Smooth muscle cell (in vitro differentiated cells): ENCODE measurements around the gene STX2. TPM values are rescaled to one million over a fixed set of nuclear protein-coding genes. Genes with fewer than 3 reads are reported as not detected.

Experiments
- DNase-seq: peaks from one replicate; lab custom pipeline; 2025; ENCODE audit not compliant: unreplicated experiment; lab: John Stamatoyannopoulos, UW
- H2AFZ ChIP-seq: fragments of 200-600 bp; sonication (generic); 2 replicates; pipeline ENCODE4 v1.6.0; 2016; ENCODE audit warnings: antibody characterized with exemption, low read depth, mild to moderate bottlenecking
- H3F3A ChIP-seq: fragments of 200-600 bp; sonication (generic); 2 replicates; pipeline ENCODE4 v1.6.0; 2017; ENCODE audit warnings: antibody characterized with exemption, low read depth
- H3K27ac ChIP-seq: fragments of 200-600 bp; sonication (generic); 2 replicates; pipeline ENCODE4 v1.5.1; 2016; ENCODE audit warnings: low read depth, mild to moderate bottlenecking
- H3K27me3 ChIP-seq: fragments of 200-600 bp; sonication (generic); 2 replicates; pipeline ENCODE4 v1.6.1; 2016; ENCODE audit warnings: low read depth, mild to moderate bottlenecking
- H3K36me3 ChIP-seq: fragments of 200-600 bp; sonication (generic); 2 replicates; pipeline ENCODE4 v1.5.1; 2016; ENCODE audit warnings: low read depth
- H3K4me1 ChIP-seq: fragments of 200-600 bp; sonication (generic); 2 replicates; pipeline ENCODE4 v1.5.1; 2016; ENCODE audit warnings: low read depth
- H3K4me2 ChIP-seq: fragments of 200-600 bp; sonication (generic); 2 replicates; pipeline ENCODE4 v1.6.0; 2016; ENCODE audit warnings: mild to moderate bottlenecking
- H3K4me3 ChIP-seq: fragments of 200-600 bp; sonication (generic); 2 replicates; pipeline ENCODE4 v1.5.1; 2016; ENCODE audit warnings: mild to moderate bottlenecking
- H3K79me2 ChIP-seq: fragments of 200-600 bp; sonication (generic); 2 replicates; pipeline ENCODE4 v1.6.0; 2016; ENCODE audit warnings: low read depth, mild to moderate bottlenecking
- H3K9ac ChIP-seq: fragments of 200-600 bp; sonication (generic); 2 replicates; pipeline ENCODE4 v1.6.0; 2016; ENCODE audit warnings: low read depth
- H3K9me3 ChIP-seq: fragments of 200-600 bp; sonication (generic); replicated peaks from 2 replicates; pipeline ENCODE4 v1.5.1; 2016; ENCODE audit warnings: low read depth
- H4K20me1 ChIP-seq: fragments of 200-600 bp; sonication (generic); 2 replicates; pipeline ENCODE4 v1.6.0; 2016; ENCODE audit warnings: low read depth
- WGBS: methylation state at CpG from one replicate; pipeline ENCODE4 v1.1.7; 2016; ENCODE audit warnings: low lambda C conversion rate; 5-methylcytosine and 5-hydroxymethylcytosine counted together
- polyA plus RNA-seq: library from polyadenylated mRNA; unstranded; fragments of >200 nt; fragmentation: Nextera tagmentation; extraction: Ambion mirVana; gene quantifications from 2 replicates; pipeline ENCODE4 v1.2.1, GENCODE V29; 2016
- total RNA-seq: library from RNA; depleted of rRNA; stranded (reverse); fragments of >200 nt; gene quantifications from 2 replicates; pipeline ENCODE4 v1.2.3, GENCODE V29; 2014
- TF ChIP-seq, protein P1 (sequence below): fragments of 200-600 bp; sonication (generic); IDR thresholded peaks from 2 replicates; pipeline ENCODE4 v1.5.1; 2017; ENCODE audit warnings: borderline replicate concordance, mild to moderate bottlenecking, antibody characterized with exemption; ENCODE audit not compliant: insufficient read depth, poor library complexity, severe bottlenecking

The STX2 gene
- total and polyA plus RNA-seq, 2 experiments from 2014 or later = 25.3 to 32.8 TPM

DNA sequence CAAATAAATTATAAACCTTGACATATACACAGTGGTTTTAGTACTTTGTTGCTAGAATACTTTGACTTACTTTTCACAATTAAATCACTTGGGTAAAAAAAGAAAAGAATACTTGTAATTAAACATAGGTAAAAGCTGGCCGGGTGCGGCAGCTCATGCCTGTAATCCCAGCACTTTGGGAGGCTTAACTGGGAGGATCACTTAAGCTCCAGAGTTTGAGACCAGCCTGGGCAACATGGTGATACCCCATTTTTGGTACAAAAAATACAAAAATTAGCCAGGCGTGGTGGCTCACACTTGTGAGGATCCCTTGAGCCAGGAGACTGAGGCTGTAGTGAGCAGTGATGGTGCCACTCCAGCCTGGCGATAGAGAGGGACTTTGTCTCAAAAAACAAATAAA is 7.8 kb downstream of the STX2 start:
- H3K36me3 ChIP-seq = no peaks in the 10 kb centered on the region
- peaks cover 57% of the 10 kb centered on the region for H3K79me2 ChIP-seq
- H4K20me1 ChIP-seq = peaks cover 97% of the 10 kb centered on the region
- no peak overlapping the region for H3K27ac ChIP-seq
- no peak overlapping the region for H3K9ac ChIP-seq
- TF ChIP-seq, protein P1, sequence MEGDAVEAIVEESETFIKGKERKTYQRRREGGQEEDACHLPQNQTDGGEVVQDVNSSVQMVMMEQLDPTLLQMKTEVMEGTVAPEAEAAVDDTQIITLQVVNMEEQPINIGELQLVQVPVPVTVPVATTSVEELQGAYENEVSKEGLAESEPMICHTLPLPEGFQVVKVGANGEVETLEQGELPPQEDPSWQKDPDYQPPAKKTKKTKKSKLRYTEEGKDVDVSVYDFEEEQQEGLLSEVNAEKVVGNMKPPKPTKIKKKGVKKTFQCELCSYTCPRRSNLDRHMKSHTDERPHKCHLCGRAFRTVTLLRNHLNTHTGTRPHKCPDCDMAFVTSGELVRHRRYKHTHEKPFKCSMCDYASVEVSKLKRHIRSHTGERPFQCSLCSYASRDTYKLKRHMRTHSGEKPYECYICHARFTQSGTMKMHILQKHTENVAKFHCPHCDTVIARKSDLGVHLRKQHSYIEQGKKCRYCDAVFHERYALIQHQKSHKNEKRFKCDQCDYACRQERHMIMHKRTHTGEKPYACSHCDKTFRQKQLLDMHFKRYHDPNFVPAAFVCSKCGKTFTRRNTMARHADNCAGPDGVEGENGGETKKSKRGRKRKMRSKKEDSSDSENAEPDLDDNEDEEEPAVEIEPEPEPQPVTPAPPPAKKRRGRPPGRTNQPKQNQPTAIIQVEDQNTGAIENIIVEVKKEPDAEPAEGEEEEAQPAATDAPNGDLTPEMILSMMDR = no peak
- H3K27me3 ChIP-seq = no peaks in the 10 kb centered on the region
- H3K4me1 ChIP-seq = peaks cover 4% of the 10 kb centered on the region
- no peak overlapping the region for H2AFZ ChIP-seq
- 91% methylated on average over 4 of the region's 4 CpGs for WGBS
- DNase-seq = no peak
- no peak overlapping the region for H3K4me3 ChIP-seq
- no peak overlapping the region for H3K4me2 ChIP-seq
- no peaks in the 10 kb centered on the region for H3K9me3 ChIP-seq
- H3F3A ChIP-seq = no peaks in the 10 kb centered on the region

- whole genome bisulfite sequencing = 86% methylated on average over 14 of the region's 14 CpGs
- DNase-seq = no peak
- Histone ChIP-seq H3K4me1 (peaks cover 4% of the 10 kb centered on the region), H3K4me2 (no peak overlapping the region), H2AFZ (no peak overlapping the region), H3K27me3 (no peaks in the 10 kb centered on the region), H3K9ac (no peak overlapping the region), H3K27ac (no peak overlapping the region), H4K20me1 (peaks cover 96% of the 10 kb centered on the region), H3K36me3 (no peaks in the 10 kb centered on the region), H3K79me2 (peaks cover 52% of the 10 kb centered on the region), H3K9me3 (no peaks in the 10 kb centered on the region), H3F3A (no peaks in the 10 kb centered on the region), H3K4me3 (no peak overlapping the region)
- TF ChIP-seq, protein P1 = no peak
Observed at GRCh38 chr12:130830246-130830551, 8.9 kb downstream of the STX2 start.

GRCh38 chr12:130829391-130830245 is 9.4 kb downstream of the STX2 start:
- Histone ChIP-seq H3K4me3 (no peak overlapping the region), H3K9ac (no peak overlapping the region), H3K4me1 (peaks cover 4% of the 10 kb centered on the region), H3K36me3 (no peaks in the 10 kb centered on the region), H3K27ac (no peak overlapping the region), H3K27me3 (no peaks in the 10 kb centered on the region), H4K20me1 (peaks cover 96% of the 10 kb centered on the region), H3K9me3 (no peaks in the 10 kb centered on the region), H3F3A (no peaks in the 10 kb centered on the region), H3K4me2 (no peak overlapping the region), H2AFZ (no peak overlapping the region), H3K79me2 (peaks cover 48% of the 10 kb centered on the region)
- TF ChIP-seq, protein P1 = no peak
- no peak for DNase-seq
- 88% methylated on average over 17 of the region's 17 CpGs for WGBS

- 90% methylated on average over 8 of the region's 8 CpGs for WGBS
- Histone ChIP-seq H4K20me1 (peaks cover 97% of the 10 kb centered on the region), H3K4me3 (no peak overlapping the region), H3K27me3 (no peaks in the 10 kb centered on the region), H3K4me2 (no peak overlapping the region), H2AFZ (no peak overlapping the region), H3F3A (no peaks in the 10 kb centered on the region), H3K9me3 (no peaks in the 10 kb centered on the region), H3K36me3 (no peaks in the 10 kb centered on the region), H3K27ac (no peak overlapping the region), H3K9ac (no peak overlapping the region), H3K4me1 (peaks cover 4% of the 10 kb centered on the region), H3K79me2 (peaks cover 41% of the 10 kb centered on the region)
- DNase-seq = no peak
- TF ChIP-seq, protein P1 = no peak
Observed at GRCh38 chr12:130828895-130829294, 10.2 kb downstream of the STX2 start.
